Measurements from ENCODE around the gene DENND1A. TPM values are rescaled to one million over a fixed set of nuclear protein-coding genes. Genes with fewer than 3 reads are reported as not detected.

Gene DENND1A
- total RNA-seq, 4 donors from 2014 or later: 20.9 to 33.6 (median 23.7) TPM

GRCh38 chr9:123660691-123661466 lies 269.0 kb downstream of the DENND1A start:
- ATAC-seq: no peak
- 87% methylated on average over 8 to 9 of the region's 9 CpGs for WGBS, 2 donors (ENCODE audit: low coverage in 1 of 2)

GRCh38 chr9:123659358-123659757 lies 270.6 kb downstream of the DENND1A start:
- H3K4me1 ChIP-seq: peaks cover 0 to 4% (median 0%) of the 10 kb centered on the region in 3 donors
- H3K4me3 ChIP-seq: no peak overlapping the region
- H3K9me3 ChIP-seq: peaks cover 0 to 18% (median 2%) of the 10 kb centered on the region in 3 donors
- no peaks in the 10 kb centered on the region for H3K27me3 ChIP-seq
- H3K27ac ChIP-seq: no peak overlapping the region
- TF ChIP-seq EP300 (IDR thresholded peaks at IDR 0.05) (no peak), CTCF (IDR thresholded peaks at IDR 0.05) (no peak), POLR2A (IDR thresholded peaks at IDR 0.05) (no peak), POLR2AphosphoS5 (IDR thresholded peaks at IDR 0.05) (no peak)
- 93 to 100% methylated on average over 1 of the region's 1 CpG for WGBS, 2 donors (ENCODE audit: low coverage in 1 of 2)
- ATAC-seq: no peak
- peaks cover 0 to 32% of the 10 kb centered on the region in 2 donors for H3K36me3 ChIP-seq

More at GRCh38 chr9:123660691-123661466, 269.0 kb downstream of the DENND1A start:
- Histone ChIP-seq H3K9me3 (peaks cover 0 to 28% (median 2%) of the 10 kb centered on the region in 3 donors), H3K4me1 (peaks cover 0 to 4% (median 0%) of the 10 kb centered on the region in 3 donors), H3K4me3 (no peak overlapping the region), H3K27me3 (no peaks in the 10 kb centered on the region), H3K36me3 (peaks cover 0 to 36% of the 10 kb centered on the region in 2 donors), H3K27ac (no peak overlapping the region)
- no peak for TF ChIP-seq POLR2A (IDR thresholded peaks at IDR 0.05)

GRCh38 chr9:123658792-123659191 lies 271.1 kb downstream of the DENND1A start:
- Histone ChIP-seq H3K27me3 (no peaks in the 10 kb centered on the region), H3K4me3 (no peak overlapping the region), H3K27ac (no peak overlapping the region), H3K9me3 (peaks cover 0 to 13% (median 2%) of the 10 kb centered on the region in 3 donors), H3K4me1 (peaks cover 0 to 4% (median 0%) of the 10 kb centered on the region in 3 donors), H3K36me3 (peaks cover 0 to 29% of the 10 kb centered on the region in 2 donors)
- TF ChIP-seq POLR2AphosphoS5 (IDR thresholded peaks at IDR 0.05) (no peak), POLR2A (IDR thresholded peaks at IDR 0.05) (no peak), CTCF (IDR thresholded peaks at IDR 0.05) (no peak), EP300 (IDR thresholded peaks at IDR 0.05) (no peak)
- 81 to 83% methylated on average over 3 of the region's 3 CpGs for WGBS, 2 donors (ENCODE audit: low coverage in 1 of 2)
- ATAC-seq: no peak

GRCh38 chr9:123657941-123658340 lies 272.0 kb downstream of the DENND1A start:
- no peak overlapping the region for H3K27ac ChIP-seq
- no peaks in the 10 kb centered on the region for H3K27me3 ChIP-seq
- WGBS, 2 donors (ENCODE audit: low coverage in 1 of 2): 58 to 72% methylated on average over 4 of the region's 4 CpGs
- H3K4me3 ChIP-seq: no peak overlapping the region
- peaks cover 0 to 24% of the 10 kb centered on the region in 2 donors for H3K36me3 ChIP-seq
- H3K9me3 ChIP-seq: peaks cover 0 to 11% (median 2%) of the 10 kb centered on the region in 3 donors
- peaks cover 0 to 4% (median 0%) of the 10 kb centered on the region in 3 donors for H3K4me1 ChIP-seq
- TF ChIP-seq CTCF (IDR thresholded peaks at IDR 0.05): no peak
- TF ChIP-seq POLR2AphosphoS5 (IDR thresholded peaks at IDR 0.05): no peak
- TF ChIP-seq EP300 (IDR thresholded peaks at IDR 0.05): no peak
- TF ChIP-seq POLR2A (IDR thresholded peaks at IDR 0.05): no peak
- no peak for ATAC-seq

- Histone ChIP-seq H3K4me1 (peaks cover 0 to 4% (median 0%) of the 10 kb centered on the region in 3 donors), H3K36me3 (peaks cover 0 to 16% of the 10 kb centered on the region in 2 donors), H3K27ac (no peak overlapping the region), H3K27me3 (no peaks in the 10 kb centered on the region), H3K9me3 (peaks cover 0 to 4% (median 0%) of the 10 kb centered on the region in 3 donors), H3K4me3 (no peak overlapping the region)
- no peak for ATAC-seq
- 88 to 100% methylated on average over 4 to 6 of the region's 7 CpGs for WGBS, 2 donors (ENCODE audit: low coverage in 1 of 2)
- no peak for TF ChIP-seq POLR2A (IDR thresholded peaks at IDR 0.05)
- TF ChIP-seq EP300 (IDR thresholded peaks at IDR 0.05): no peak
Observed at GRCh38 chr9:123657099-123657498, 272.8 kb downstream of the DENND1A start.

GRCh38 chr9:123656565-123656964 lies 273.4 kb downstream of the DENND1A start:
- Histone ChIP-seq H3K27ac (no peak overlapping the region), H3K36me3 (peaks cover 0 to 16% of the 10 kb centered on the region in 2 donors), H3K4me3 (no peak overlapping the region), H3K9me3 (no peaks in the 10 kb centered on the region), H3K4me1 (peaks cover 0 to 4% (median 0%) of the 10 kb centered on the region in 3 donors), H3K27me3 (no peaks in the 10 kb centered on the region)
- TF ChIP-seq POLR2A (IDR thresholded peaks at IDR 0.05) (no peak), EP300 (IDR thresholded peaks at IDR 0.05) (no peak), POLR2AphosphoS5 (IDR thresholded peaks at IDR 0.05) (no peak), CTCF (IDR thresholded peaks at IDR 0.05) (no peak)
- no peak for ATAC-seq
- WGBS, 2 donors (ENCODE audit: low coverage in 1 of 2): 50 to 83% methylated on average over 1 of the region's 1 CpG
